ENCODE measurements around the gene PPIE.

Gene PPIE

GRCh38 chr1:39721664-39722063, 17.0 kb upstream of the PPIE start:
- DNase-seq = no peak

GRCh38 chr1:39722495-39722894, 16.2 kb upstream of the PPIE start:
- DNase-seq = no peak

GRCh38 chr1:39726600-39726999, 12.1 kb upstream of the PPIE start:
- no peak for DNase-seq

GRCh38 chr1:39727221-39727931, 11.3 kb upstream of the PPIE start:
- DNase-seq = no peak

- no peak for DNase-seq
Observed at GRCh38 chr1:39727932-39728317, 10.8 kb upstream of the PPIE start.

GRCh38 chr1:39729030-39729429, 9.7 kb upstream of the PPIE start:
- DNase-seq = no peak

GRCh38 chr1:39729842-39730241, 8.8 kb upstream of the PPIE start:
- no peak for DNase-seq

GRCh38 chr1:39732730-39733129, 6.0 kb upstream of the PPIE start:
- no peak for DNase-seq

GRCh38 chr1:39733161-39733560, 5.5 kb upstream of the PPIE start:
- no peak for DNase-seq

GRCh38 chr1:39735731-39736130, 3.0 kb upstream of the PPIE start:
- DNase-seq = no peak

GRCh38 chr1:39737546-39738169, 1.0 kb upstream of the PPIE start:
- DNase-seq = no peak

GRCh38 chr1:39745016-39745670, 6.5 kb downstream of the PPIE start:
- DNase-seq = no peak

- no peak for DNase-seq
Observed at GRCh38 chr1:39751595-39751994, 12.9 kb downstream of the PPIE start.

GRCh38 chr1:39752703-39753102, 14.0 kb downstream of the PPIE start:
- DNase-seq = no peak

- DNase-seq = no peak
Observed at GRCh38 chr1:39753132-39754025, 14.7 kb downstream of the PPIE start.

- DNase-seq = no peak
Observed at GRCh38 chr1:39754026-39754570, 15.4 kb downstream of the PPIE start.

GRCh38 chr1:39754906-39755504, 16.3 kb downstream of the PPIE start:
- DNase-seq = peak; percentile 37

- DNase-seq = peak; percentile 5
Observed at GRCh38 chr1:39755965-39756659, 17.4 kb downstream of the PPIE start.

GRCh38 chr1:39757501-39757900, 18.8 kb downstream of the PPIE start:
- no peak for DNase-seq

GRCh38 chr1:39758556-39759435, 20.1 kb downstream of the PPIE start:
- DNase-seq = no peak

- no peak for DNase-seq
Observed at GRCh38 chr1:39759436-39759726, 20.7 kb downstream of the PPIE start.
